ENCODE data around the gene SIN3A.
"Not testable (repeated sequence)": the region's sequence is repeated elsewhere in the genome, so short reads cannot be mapped to it uniquely, and the experiment has no call there.

The SIN3A gene

DNA sequence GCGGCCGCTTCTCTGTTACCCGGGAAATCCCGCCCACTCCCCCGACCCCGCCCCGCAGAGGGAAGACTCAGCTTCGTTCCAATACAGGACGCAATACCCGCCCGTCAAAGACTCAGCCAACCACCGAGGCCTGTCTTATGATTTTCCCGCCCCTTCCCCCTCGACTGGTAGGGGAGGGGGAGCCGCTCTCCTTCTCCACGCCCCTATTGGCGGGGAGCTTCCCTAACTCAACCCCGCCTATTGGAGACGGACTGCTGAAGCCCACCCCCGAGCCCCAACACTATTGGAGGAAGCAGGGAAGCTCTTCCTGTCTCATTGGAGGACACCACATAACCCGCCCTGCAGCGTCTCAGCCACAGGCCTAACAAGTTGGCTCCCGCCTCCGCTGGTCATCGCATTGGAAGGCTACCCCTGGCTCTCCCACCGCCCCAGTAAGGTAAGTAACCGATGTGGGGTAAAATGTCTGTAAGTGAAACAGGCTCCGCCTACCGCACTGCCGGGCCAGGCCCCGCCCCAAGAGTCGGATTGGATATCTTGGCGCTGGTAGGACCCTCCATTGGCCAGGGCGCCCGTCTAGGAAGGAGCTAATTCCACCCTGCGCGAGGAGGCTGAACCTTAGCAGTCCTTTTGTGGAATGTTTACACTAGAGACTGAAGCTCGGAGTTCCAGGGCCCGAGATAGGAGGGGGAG, at the start of gene SIN3A:
TSS of gene SIN3A (minus strand) at position 17 of the 690 bp plus-strand sequence. CDS start 21,315 bp downstream, outside the sequence.
- peak; percentile 96 to 99 (median 98) for DNase-seq (ENCODE audit: low read depth in 3 of 3, low spot score in 1 of 3)

DNA sequence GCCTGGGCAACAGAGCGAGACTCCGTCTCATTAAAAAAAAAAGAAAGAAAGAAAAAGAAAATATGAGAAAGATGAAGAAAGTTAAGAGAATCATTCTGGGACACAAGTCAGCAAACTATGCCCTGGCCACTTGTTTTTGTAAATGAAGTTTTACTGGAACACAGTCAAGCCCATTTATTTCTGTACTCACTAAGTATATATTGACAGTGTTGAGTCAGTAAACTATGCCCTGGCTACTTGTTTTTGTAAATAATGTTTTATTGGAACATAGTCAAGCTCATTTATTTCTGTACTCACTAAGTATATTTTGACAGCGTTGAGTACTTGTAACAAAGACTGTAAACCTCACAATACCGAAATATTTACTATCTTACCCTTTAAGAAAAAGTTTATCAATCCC, 42.2 kb upstream of the SIN3A start:
- no peak for DNase-seq (ENCODE audit: low read depth in 3 of 3, low spot score in 1 of 3)

DNA sequence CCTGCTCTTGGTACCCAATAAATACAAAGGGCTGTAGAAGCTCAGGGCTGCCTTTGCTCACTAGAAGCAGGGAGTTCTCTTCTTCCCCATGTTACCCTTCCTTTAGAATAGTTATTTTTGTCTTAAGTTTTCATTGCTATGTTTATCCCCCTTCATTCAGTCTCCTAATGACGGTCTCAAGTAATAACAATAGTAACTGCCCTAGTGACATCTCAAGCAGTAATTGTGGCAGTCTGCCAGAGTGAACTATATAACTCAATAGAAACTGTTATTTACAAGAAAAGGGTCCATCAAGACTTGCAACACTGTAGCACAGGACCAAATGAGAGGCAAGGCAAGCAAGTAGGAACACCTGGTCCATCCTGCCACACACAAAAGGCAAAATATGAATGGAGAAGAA, 32.5 kb upstream of the SIN3A start:
- DNase-seq (ENCODE audit: low read depth in 3 of 3, low spot score in 1 of 3), result no peak

DNA sequence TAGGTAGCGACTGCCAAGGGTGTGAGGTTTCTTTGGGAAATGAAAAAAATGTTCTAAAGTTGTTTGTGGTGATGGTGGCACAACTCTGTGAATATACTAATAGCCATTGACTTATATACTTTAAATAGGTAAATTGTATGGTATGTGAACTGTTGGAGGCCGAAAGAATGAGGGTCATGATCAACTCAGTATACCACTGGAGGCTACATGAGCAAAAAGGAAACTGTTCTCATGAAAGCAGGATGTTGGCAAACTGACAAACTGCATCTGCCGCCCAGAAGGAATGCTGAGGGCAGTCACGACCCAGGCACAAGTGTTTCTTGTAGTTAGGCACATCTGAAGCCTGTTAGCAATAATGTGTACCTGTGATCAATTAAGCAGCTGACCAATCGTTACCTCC, 32.1 kb upstream of the SIN3A start:
- DNase-seq (ENCODE audit: low read depth in 3 of 3, low spot score in 1 of 3), result not testable (repeated sequence)

DNA sequence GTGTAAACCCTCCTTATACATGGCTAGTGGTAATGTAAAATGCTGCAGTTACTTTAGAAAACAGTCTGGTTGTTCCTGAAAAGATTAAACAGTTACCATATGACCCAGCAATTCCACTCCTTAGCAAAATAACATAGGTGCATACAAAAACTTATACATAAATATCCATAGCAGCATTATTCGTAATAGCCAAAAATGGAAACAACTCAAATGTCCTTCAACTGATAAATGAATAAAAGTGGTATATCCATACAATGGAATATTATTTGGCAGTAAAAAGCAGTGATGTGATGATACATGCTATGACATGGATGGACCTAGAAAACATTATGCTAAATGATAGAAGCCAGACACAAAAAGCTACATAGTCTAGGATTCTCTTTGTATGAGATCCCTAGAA, 31.6 kb upstream of the SIN3A start:
- DNase-seq (ENCODE audit: low read depth in 3 of 3, low spot score in 1 of 3), result no peak

DNA sequence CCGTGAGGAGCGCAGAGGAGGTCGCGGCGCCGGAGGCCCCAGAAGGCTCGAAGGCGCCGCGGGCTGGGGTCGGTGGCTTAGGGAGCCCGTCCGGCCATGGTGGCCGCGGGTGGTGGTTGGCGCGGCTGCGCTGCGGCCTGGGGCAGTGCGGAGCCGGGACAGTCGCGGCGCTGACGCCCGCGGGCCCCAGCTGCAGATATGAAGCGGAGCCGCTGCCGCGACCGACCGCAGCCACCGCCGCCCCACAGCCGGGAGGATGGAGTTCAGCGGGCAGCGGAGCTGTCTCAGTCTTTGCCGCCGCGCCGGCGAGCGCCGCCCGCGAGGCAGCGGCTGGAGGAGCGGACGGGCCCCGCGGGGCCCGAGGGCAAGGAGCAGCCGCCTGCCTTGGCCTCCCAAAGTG, 29.0 kb upstream of the SIN3A start:
- DNase-seq (ENCODE audit: low read depth in 3 of 3, low spot score in 1 of 3), result not testable (repeated sequence)

DNA sequence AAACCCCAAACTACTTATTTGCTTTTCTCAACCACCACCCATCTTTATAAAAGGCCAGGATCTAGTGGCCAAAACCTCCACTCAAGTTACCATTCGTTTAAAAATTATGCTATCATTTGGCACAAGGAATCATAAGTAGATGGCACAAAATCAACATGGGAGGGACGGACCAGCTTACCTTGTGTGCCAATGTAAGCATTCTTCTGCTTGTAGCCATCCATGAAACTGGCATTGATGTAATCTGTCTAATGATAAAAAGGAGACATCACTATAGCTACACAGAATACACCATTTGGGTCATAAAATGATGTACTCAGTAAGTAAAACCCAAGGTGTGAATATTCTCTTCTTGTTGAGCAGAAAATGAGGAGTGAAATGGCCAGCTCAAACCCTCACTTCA, 28.2 kb upstream of the SIN3A start:
- no peak for DNase-seq (ENCODE audit: low read depth in 3 of 3, low spot score in 1 of 3)

DNA sequence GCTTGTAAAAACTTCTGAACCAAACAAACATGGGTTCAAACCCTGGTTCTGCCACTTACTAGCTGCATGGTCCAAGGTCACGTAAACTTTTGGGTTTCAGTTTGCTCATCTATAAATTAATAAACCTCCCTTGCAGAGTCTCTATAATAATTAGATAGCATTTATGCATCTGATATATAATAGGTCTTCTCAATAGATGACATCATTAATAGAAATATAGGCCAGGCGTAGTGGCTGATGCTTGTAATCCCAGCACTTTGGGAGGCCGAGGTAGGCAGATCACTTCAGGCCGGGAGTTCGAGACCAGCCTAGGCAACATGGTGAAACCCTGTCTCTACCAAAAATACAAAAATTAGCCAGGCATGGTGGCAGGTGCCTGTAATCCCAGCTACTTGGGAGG, 25.6 kb upstream of the SIN3A start:
- DNase-seq (ENCODE audit: low read depth in 3 of 3, low spot score in 1 of 3), result not testable (repeated sequence)

DNA sequence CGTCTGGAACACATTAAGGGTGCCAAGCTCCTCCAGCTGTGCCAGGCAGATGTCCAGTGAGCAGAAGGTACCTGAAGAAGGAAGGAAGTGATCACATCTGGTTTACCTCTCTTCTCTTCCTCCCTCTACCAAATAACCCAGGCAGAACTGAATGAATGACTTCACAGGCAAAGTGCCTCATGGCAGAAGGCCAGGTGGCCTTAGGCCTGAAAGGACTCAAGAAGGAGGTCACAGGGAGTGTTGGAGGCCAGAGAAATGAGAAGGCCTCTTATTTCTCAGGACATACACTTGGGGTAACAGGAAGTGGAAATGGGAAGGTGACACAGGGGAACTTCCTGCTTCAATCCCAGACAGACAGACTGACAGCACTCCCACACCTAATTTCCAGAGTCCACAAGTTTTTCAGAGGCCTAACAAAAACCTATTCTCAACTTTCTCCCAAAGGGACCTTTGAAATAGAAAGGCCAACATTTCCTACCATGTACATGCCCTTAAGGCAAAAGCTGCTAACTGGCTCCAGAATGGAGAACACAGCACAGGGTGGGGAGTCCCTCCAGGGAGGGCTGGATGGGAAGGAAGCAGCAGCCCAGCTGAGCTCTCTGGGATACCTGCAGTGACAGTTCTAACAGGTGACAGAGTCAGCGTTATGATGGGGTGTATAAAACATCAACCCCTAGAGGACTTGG, 17.6 kb upstream of the SIN3A start:
- DNase-seq (ENCODE audit: low read depth in 3 of 3, low spot score in 1 of 3), result no peak

DNA sequence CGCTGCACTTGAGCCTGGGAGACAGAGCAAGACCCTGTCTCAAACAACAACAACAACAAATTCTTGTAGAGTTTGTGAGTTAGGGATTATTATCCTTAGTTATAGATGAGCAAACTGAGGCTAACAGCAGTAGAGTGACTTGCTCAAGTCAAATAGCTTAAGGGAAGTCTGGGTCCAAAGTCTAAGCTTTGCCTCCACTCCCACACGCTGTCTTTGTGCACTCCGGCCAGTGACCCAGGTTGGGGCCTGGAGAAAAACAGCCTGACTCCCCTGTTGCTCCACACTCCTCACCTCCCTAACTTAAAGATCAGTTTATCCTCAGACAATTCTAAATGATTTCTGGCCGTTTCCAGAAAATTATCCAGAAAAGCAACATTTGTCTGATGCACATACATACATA, 9.2 kb upstream of the SIN3A start:
- DNase-seq (ENCODE audit: low read depth in 3 of 3, low spot score in 1 of 3), result no peak

DNA sequence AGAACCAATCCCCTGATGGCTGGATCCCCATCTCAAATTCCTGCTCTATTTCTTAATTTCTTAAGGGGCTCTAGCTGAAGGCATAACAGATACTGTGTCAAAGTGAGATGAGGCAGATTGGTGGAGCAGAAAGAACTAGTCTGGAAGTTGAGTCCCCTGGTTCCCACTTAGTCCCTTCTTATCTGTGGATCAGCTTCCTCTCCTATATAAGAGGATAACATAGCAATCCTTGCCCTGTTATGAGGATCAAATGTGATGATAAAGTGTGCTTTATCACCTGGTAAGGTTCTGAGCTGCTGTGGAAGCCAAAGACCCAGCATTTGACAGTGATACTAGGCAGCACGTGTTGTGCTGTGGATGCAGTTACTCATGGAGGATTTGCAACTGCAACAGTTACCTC, 8.1 kb upstream of the SIN3A start:
- DNase-seq (ENCODE audit: low read depth in 3 of 3, low spot score in 1 of 3), result no peak

DNA sequence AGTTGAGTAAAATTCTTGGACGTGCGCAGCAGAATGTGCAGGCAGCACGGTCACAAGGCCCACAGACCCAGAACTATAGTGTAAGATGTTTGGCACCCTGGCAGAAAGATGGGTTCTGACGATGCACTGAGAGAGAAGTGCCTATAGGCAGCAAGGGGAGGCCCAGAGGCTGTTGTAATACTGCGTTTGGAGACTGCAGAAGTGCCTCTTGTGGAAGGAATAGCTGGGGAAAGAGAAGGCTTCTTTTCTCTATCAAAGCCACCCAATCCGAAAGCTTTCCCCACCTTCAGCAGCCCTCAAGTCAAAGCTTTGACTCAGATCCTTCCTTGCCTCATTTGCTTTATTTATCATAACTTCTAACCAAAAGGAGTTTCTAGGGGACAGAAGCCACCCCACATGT, 5.2 kb upstream of the SIN3A start:
- no peak for DNase-seq (ENCODE audit: low read depth in 3 of 3, low spot score in 1 of 3)

DNA sequence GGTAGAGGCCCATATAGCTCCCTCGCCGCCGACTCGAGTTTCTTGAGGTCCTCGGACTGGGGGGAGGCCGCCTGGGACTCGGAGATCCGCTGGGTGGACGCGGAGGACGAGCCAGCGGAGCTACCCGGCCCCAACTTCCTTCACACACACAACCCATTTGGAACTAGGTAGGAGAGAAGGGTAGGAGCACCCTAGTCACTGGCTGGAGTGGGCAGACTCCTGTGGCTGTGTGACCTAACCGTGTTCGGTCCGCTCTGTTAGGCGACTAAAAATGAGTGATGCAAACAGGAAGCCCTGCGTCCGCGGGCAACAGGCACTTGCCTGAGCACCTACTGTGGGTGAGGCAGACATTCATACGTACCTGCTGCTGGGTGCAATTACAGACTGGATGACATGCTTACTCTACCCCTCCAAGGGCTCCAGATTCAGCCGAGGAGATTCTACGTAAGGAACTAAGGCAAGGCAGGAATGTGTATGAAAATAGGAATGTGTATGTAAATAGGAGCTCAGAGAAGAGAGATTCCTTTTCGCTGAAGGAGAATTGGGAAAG, 4.6 kb upstream of the SIN3A start:
- peak in 1 of 3 donors; percentile 18 for DNase-seq (ENCODE audit: low read depth in 3 of 3, low spot score in 1 of 3)

DNA sequence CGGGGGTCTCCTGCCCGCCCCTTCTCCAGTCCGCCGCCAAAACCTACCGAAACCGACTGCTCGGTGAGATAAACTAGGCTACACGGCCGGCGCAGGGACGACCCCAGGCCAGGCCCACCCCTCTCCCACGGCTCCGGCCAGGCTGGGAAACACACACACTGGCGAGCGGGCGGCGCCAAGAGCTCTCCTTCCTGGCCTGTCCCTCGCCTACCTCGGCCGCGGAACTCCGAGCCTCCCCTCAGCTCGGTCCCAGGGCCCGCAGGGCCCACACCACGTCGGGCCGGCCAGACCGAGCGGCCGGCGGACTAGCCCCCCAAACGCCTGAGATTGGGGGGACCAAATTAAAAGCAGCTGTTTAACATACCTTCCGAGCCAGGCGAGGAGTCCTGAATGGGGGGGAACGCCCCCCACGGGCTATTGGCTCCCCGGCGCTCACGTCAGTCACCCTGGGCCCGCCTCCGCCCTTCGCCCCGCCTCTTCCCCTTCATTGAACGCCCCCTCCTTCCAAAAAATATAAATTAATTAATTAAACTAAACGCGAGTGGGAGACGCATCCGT, 4.0 kb upstream of the SIN3A start:
- DNase-seq (ENCODE audit: low read depth in 3 of 3, low spot score in 1 of 3), result peak; percentile 59 to 85 (median 62)

DNA sequence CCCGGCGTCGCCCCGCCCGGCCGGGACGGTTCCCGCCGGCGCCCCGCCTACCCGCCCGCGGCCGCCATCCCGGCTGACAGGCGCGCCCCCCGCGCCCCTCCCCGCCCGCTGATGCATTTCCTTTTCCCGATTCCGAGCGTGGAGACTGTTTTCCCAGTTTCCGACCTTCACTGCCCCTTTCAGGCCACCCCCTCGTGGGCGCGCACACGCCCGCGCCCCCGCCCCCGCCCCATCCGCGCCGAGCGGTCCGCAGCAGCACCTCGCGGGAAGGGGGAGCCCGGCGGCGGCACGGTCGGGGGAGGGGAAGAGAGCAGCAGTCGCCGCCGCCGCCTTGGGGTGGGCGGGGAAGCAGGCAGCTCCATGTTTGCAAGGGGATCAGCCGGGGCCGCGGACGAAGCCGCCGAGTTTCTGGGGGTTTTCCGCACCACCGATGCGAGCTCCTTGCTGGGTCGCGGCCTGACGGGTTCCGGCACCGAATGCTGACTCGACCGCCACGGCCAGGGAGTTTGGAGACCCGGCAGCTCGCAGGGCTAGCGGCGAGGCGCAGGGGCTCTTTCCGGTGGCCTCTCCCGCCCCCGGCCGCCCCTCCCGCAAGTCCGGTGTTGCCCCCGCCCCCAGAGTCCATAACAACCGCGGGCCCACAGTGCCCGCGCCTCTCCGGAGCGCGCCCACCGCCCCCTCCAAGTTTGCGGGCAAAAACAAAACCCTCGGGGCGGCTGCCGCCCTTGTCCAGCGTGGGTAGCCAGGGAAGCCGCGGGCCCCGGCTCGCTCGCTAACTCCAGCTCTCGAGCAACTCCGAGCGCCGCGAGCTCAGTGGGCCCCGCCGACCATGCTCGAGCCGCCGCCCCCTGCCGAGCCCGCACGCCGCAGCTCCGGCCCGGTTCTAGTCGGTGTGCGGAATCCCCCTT, 3.2 kb upstream of the SIN3A start:
- DNase-seq (ENCODE audit: low read depth in 3 of 3, low spot score in 1 of 3), result peak; percentile 58 to 70 (median 62)

DNA sequence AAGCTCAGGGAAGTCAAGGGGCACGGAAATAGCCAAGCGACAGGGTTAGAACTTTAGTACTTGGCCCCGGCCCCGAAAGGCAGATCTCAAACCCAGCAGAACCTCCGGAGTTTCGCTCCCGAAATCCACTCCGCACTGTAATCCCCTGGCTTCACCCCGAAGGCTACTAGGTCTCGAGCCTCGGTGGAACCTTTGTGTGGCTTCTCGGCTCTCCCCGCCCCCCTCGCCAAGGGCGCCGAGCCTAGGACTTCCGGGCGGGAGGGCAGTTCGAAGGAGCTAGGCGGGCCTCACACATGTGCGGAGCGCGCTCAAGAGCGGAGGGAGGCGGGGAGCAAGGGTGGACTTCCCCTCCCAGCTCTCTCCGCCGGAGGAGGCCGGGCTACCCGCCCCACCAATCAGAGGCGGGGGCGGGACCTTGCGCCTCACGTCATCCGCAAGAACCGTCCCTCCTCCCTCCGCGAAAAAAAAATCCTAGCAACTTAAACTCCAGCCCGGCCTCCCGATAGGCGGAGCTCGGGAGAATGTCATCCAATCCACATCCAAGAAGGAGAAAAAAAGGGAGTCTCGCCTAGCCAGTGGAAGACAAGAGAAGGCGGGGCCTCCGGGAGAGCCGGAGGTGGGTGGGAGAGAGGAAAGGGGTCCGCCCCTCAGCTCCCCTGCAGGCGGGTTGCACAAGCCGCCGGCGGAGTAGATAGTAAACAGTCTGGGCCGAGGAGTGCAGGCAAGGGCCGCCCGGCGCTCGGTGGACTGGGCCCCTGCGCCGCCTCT, 2.4 kb upstream of the SIN3A start:
- DNase-seq (ENCODE audit: low read depth in 3 of 3, low spot score in 1 of 3), result peak; percentile 88 to 94 (median 93)

DNA sequence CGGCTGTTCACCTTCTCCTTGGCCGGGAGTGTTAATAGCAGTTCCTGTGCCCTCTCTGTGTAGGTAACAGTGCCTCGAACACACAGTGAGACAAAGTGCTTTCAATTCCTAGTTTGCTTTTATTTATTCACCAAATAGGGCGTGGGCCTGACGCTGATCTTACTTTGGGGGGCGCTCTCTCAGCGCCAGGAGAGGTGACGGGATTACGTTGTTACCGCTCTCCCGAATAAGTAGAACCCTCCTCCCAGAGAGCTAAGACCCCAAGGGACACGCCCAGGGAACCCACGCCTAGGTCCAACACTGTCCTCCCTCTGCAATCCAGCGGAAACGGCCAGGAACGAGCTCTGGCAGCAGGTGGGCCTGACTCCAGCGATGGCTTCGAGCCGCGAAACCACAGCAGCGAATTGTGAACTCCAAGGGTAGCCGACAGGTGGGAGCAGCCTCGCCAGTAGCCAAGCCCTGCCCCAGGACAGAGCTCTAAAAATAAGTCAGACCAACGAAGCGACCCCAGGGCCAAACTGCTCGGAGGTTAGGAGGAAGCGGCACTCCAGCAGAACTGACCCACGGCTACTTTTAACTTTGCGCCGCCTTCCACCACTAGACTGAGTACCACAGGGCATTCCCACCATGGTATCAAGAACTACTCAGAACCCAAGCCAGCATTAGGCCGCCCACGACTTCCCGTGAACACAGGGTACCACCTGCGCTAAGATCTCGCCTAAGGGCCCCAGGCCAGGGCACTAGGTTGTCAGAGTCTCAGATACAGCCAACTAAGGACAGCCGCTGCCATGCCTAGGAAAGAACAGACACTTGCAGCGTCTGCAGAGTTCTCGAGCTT, 1.6 kb upstream of the SIN3A start:
- peak in 2 of 3 donors; percentile 13 to 61 for DNase-seq (ENCODE audit: low read depth in 3 of 3, low spot score in 1 of 3)

DNA sequence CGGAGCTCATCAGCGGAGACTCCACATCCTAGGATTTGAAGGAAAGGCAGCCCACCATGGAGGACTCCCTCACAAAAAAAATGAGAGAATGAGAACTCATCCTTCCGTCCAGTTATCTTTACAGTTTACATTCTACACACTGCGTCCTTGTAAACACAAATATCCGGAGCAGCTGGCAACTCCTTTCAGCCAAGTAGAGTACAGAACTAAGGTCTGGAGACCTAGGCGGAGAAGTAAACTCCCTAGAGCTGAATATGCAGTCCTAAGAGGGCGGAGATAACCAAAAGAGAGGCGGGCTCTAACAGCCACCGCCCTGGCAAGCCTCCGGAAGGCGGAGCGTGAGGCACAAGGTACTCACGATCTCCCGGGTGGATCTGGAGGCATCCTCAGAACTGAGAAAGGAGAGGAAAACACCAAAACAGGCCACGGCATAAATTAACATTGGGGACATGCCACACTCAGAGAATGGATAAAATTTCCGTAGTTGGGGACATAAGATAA, 924 bp upstream of the SIN3A start:
- DNase-seq (ENCODE audit: low read depth in 3 of 3, low spot score in 1 of 3), result peak; percentile 40 to 48 (median 47)

DNA sequence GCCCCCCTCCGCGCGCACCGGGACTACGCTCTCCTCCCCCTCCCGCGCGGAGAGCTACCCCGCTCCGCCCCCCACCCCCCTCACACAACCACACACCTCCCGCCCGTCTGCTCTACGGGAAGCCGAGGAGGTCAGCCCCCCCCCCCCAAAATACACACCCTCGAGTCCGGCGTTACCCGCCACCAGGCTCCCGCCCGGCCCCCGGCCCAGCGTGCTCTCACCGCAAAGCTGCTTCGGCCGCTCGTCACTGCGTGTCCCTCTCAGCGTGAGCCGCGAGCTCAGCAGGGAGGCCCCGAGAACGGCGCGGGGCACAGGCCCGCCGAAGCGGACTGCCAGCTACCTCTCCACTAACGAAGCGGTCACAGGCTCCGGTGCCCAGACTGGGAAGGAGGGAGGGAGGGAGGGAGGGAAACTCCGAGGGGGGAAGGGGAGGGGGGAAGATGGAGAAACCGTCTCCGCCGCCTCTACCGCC, 252 bp downstream of the SIN3A start:
- DNase-seq (ENCODE audit: low read depth in 3 of 3, low spot score in 1 of 3), result no peak

Data from stimulated activated CD4-positive, alpha-beta T cell treated with anti-CD3 and anti-CD28 coated beads, TNF-alpha, amount 100 ng/mL, for 1 hour (primary cell).